A549 (cell line): ENCODE results near the gene SPINK4.

Experiments used
- BHLHE40 ChIP-seq: IDR thresholded peaks from 2 replicates; pipeline ENCODE4 v1.6.1; 2012; ENCODE audit warnings: low read depth, low read length, inconsistent platforms
- CHD4 ChIP-seq: fragments of 200-600 bp; sonication (generic); IDR thresholded peaks from 2 replicates; pipeline ENCODE4 v1.6.1; 2016; ENCODE audit warnings: antibody characterized with exemption, mild to moderate bottlenecking, borderline replicate concordance
- EP300 ChIP-seq, 2 experiments: fragments of >200 bp; sonication (Bioruptor Twin); formaldehyde crosslinking; IDR thresholded peaks; 2 replicates in 1 of 2; 3 replicates in 1 of 2; pipeline ENCODE4 v1.6.1; 2016 to 2017
- GATA3 ChIP-seq: IDR thresholded peaks from 2 replicates; pipeline ENCODE4 v1.6.1; 2012; ENCODE audit warnings: borderline replicate concordance
- HDAC2 ChIP-seq: fragments of 200-600 bp; sonication (generic); IDR thresholded peaks from 2 replicates; pipeline ENCODE4 v1.6.1; 2016
- JUN ChIP-seq, 2 experiments: fragments of >200 bp; sonication (Bioruptor Twin); formaldehyde crosslinking; IDR thresholded peaks; 2 replicates in 1 of 2; 3 replicates in 1 of 2; pipeline ENCODE4 v1.6.1; 2016 to 2017
- JUNB ChIP-seq: fragments of >200 bp; sonication (Bioruptor Twin); formaldehyde crosslinking; IDR thresholded peaks from 2 replicates; pipeline ENCODE4 v1.6.1; 2016
- POLR2A ChIP-seq: IDR thresholded peaks from 2 replicates; pipeline ENCODE4 v1.6.1; 2012; ENCODE audit warnings: mild to moderate bottlenecking, low read length
- RFX5 ChIP-seq: fragments of 450-650 bp; IDR thresholded peaks from 2 replicates; pipeline ENCODE4 v1.7.1; 2014; ENCODE audit warnings: antibody characterized with exemption, mild to moderate bottlenecking, moderate library complexity
- RNF2 ChIP-seq: fragments of 200-600 bp; sonication (generic); IDR thresholded peaks from 2 replicates; pipeline ENCODE4 v1.6.1; 2016; ENCODE audit warnings: low read depth, mild to moderate bottlenecking, antibody characterized with exemption, moderate library complexity, borderline replicate concordance
- SMC3 ChIP-seq: fragments of >200 bp; sonication (Bioruptor Twin); formaldehyde crosslinking; IDR thresholded peaks from 3 replicates; pipeline ENCODE4 v1.6.1; 2018; ENCODE audit warnings: inconsistent platforms
- TP53 ChIP-seq: fragments of 250-450 bp; sonication (Bioruptor Pico); IDR thresholded peaks from 2 replicates; pipeline ENCODE4 v1.5.0; 2021; ENCODE audit warnings: mild to moderate bottlenecking, moderate library complexity
- ZFP36 ChIP-seq: fragments of 450-650 bp; IDR thresholded peaks from 2 replicates; pipeline ENCODE4 v1.6.1; 2014; ENCODE audit warnings: borderline replicate concordance; ENCODE audit not compliant: partially characterized antibody
- TF ChIP-seq, protein P1 (sequence below): fragments of >200 bp; sonication (Bioruptor Twin); formaldehyde crosslinking; IDR thresholded peaks from 3 replicates; pipeline ENCODE4 v1.5.1; 2016

DNA sequence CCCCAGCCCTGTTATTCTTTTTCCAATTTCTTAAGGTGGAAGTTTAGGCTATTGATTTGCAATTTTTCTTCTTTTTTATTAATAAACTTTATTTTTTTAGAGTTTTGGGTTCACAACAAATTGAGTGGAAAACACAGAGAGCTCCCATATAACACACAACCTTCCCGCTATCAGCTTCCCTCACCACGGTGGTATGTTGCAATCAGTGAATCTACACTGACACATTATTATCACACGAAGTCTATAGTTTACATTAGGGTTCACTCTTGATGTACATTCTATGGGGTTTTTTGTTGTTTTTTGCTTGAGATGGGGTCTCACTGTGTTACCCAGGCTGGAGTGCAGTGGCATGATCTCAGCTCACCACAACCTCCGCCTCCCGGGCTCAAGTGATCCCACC is 45.5 kb downstream of the SPINK4 start:
- TF ChIP-seq, protein P1, sequence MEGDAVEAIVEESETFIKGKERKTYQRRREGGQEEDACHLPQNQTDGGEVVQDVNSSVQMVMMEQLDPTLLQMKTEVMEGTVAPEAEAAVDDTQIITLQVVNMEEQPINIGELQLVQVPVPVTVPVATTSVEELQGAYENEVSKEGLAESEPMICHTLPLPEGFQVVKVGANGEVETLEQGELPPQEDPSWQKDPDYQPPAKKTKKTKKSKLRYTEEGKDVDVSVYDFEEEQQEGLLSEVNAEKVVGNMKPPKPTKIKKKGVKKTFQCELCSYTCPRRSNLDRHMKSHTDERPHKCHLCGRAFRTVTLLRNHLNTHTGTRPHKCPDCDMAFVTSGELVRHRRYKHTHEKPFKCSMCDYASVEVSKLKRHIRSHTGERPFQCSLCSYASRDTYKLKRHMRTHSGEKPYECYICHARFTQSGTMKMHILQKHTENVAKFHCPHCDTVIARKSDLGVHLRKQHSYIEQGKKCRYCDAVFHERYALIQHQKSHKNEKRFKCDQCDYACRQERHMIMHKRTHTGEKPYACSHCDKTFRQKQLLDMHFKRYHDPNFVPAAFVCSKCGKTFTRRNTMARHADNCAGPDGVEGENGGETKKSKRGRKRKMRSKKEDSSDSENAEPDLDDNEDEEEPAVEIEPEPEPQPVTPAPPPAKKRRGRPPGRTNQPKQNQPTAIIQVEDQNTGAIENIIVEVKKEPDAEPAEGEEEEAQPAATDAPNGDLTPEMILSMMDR, result no peak
- TF ChIP-seq POLR2A, result no peak
- no peak for TF ChIP-seq RNF2
- TF ChIP-seq SMC3, result no peak
- TF ChIP-seq JUN (IDR thresholded peaks at IDR 0.05), result no peak
- no peak for TF ChIP-seq JUNB
- no peak for TF ChIP-seq CHD4
- no peak for TF ChIP-seq EP300 (IDR thresholded peaks at IDR 0.05)
- TF ChIP-seq ZFP36, result no peak
- TF ChIP-seq TP53, result no peak
- no peak for TF ChIP-seq BHLHE40
- TF ChIP-seq HDAC2, result no peak
- no peak for TF ChIP-seq GATA3
- TF ChIP-seq RFX5, result no peak
